HG02678 (cell line): ENCODE measurements around the gene DUSP22.
"Not testable (repeated sequence)": the region's sequence is repeated elsewhere in the genome, so short reads cannot be mapped to it uniquely, and the experiment has no call there.

Source experiments
- ATAC-seq: cut with Tn5 transposase; IDR thresholded peaks from one replicate; pipeline ENCODE4 v1.9.1; 2021; ENCODE audit warnings: mild to moderate bottlenecking, moderate library complexity; ENCODE audit not compliant: unreplicated experiment

Gene DUSP22

GRCh38 chr6:361411-362132 is 69.3 kb downstream of the DUSP22 start:
- no peak for ATAC-seq

GRCh38 chr6:362231-362923 is 70.1 kb downstream of the DUSP22 start:
- no peak for ATAC-seq

- ATAC-seq: no peak
Measured at GRCh38 chr6:362924-363249, 70.6 kb downstream of the DUSP22 start.

DNA sequence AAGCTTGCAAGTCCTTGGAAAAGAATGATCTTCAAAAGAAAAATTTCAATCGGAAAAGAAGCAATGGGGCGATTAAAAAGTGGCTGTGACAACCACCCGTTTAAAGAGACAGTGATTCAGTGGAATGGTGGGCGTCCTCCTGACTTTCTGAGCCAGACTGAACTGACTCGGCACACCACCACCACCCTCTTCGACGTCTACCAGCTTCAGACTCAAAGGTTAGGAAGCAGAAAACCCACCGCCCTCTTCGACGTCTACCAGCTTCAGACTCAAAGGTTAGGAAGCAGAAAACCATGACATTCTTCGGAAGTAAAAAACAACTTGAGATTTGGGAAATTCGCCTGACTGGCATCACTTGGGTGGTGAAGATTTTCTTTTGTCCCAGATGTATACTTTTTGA is 71.0 kb downstream of the DUSP22 start:
- no peak for ATAC-seq

DNA sequence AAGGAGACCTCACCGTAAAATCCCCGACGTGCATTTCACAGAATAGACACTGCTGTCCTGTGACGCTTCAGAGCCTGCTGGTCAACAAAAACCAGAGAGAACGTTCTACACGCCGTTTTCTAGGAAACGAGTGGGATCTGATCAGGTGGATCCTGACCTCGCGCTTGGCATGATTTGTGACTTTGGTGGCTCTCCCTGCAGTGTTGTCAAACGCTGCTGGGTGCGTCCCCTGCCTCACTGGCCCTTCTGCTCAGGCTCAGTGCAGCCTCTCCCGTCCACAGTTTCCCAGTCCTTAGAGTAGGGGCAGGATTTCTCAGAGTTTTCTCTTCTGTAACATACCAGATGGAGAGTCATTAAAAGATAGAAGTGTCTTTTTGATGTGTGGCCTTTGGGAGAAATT is 71.6 kb downstream of the DUSP22 start:
- no peak for ATAC-seq

DNA sequence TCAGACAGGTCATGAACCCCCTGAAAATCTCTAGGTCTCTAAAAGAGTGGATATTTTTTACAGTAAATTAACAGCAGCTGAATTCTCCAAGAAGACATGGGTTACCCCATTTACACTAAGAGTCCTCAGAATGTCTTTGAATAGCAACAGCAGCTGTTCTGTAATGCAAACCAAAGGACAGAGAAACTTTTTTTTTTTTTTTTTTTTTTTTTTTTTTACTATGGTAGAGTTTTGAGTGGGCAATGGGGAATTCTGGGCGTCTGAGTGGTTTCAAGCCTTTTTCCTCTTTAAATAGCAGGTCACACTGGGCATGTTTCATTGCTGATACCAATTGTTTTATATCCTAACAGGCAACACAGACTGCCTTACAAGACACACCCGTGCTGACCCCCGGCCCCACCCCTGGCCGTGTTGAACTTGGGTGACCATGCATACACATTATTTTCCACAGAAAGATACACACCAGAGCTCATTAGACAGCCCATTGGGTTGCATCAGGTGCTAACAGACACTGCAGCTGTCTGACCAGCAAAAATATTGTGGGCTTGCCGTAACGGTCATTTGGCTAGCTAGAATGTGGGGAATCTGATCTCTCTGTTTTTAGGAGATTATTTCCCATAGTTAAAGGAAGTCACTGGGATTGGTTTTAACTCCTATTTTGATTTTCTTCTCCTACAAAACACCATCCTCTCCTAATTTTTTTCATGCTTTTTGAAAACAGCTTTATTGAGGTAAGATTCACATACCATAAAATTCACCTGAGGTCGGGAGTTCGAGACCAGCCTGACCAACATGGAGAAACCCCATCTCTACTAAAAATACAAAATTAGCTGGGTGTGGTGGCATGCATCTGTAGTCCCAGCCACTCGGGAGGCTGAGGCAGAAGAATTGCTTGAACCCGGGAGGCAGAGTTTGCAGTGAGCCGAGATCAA is 72.6 kb downstream of the DUSP22 start:
- ATAC-seq: peak; percentile 73

DNA sequence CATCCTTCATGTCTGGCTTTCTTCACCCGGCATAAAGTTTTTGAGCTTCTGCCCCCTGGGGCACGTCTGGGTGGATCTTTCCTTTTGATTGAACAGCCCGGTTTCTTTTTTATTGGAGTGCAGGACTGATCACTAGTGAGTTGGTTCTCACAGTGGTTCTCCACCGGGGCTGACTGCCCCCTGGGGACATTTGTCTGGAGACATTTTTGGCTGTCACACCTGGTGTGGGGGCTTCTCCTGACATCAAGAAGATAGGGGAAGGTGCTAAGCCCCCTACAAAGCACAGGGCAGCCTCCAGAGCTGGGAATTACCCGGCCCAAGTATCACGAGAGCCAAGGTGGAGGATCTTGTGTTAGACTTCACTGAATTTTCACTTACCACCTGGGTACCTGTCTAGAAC is 73.5 kb downstream of the DUSP22 start:
- ATAC-seq: no peak

- no peak for ATAC-seq
Measured at GRCh38 chr6:366389-367297, 74.4 kb downstream of the DUSP22 start.

DNA sequence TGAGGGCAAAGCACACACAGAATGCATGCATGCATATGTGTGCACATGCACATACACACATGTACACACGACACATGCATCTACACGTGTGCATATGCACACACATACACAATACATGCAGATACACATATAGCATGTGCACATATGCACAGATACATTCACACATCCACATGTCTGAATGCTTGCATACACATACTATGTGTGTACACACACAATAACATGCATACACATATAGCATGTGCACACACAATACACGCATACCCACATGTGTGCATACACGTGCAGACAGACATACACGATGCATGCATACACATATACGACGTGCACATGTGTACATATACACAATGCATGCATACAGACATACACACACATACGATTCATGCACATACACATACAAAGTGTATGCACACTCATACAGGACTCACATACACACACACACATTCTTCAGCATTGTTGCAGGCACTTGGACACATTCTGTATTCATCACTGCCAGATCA is 75.1 kb downstream of the DUSP22 start:
- no peak for ATAC-seq

DNA sequence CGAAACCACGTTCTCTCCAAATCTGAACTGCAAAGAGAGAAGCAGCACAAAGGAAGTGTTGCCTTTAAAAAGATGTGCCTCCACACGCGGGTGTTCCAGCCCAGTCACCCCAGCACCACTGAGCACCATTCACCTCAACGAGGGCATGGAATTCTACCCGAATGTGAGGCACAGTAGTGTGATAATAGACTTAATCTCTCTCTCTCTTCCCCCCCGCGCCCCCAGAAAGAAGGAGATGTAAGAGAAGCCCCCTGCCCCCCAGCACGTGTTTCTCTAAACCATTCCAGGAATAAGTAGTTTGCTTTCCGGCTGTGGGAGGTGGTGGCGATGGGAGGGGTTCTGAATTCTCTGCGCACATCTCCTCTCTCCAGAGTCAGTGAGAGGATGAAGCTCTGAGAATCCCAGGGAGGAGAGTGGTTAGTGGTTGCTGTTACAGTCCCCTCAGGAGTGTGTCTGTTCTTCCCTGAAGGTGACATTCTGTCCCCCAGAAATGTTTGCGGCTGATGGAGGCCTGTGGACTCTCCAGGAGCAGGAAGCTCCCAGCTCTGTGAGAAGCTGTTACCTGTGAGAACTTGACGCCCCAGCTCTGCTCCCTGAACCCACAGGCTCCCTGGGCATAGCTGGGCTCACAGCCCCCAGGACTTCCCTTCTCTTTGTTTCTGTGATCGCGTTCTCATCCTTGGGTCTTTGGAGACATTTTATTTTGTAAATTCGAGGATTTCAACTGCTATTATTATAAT is 75.8 kb downstream of the DUSP22 start:
- ATAC-seq: no peak

- ATAC-seq: no peak
Measured at GRCh38 chr6:369559-370431, 77.5 kb downstream of the DUSP22 start.

DNA sequence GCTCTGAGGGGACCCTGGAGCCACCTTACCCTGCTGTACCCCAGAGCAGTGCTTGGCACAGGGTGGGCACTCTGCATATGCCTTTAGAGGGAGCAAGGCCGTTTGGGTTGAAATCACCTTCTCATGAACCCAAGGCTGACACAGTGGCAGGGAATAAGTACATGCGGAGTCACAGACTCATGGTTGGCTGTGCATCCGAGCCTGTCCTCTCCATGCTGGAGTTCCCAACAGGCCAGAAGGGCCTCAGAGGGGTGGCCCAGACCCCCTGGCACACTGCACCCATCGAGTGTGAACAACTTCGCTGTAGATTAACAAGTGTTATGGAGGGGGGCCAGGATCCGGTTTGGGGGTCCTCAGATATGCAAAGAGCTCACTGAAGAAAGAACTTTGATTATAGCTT is 78.3 kb downstream of the DUSP22 start:
- no peak for ATAC-seq

DNA sequence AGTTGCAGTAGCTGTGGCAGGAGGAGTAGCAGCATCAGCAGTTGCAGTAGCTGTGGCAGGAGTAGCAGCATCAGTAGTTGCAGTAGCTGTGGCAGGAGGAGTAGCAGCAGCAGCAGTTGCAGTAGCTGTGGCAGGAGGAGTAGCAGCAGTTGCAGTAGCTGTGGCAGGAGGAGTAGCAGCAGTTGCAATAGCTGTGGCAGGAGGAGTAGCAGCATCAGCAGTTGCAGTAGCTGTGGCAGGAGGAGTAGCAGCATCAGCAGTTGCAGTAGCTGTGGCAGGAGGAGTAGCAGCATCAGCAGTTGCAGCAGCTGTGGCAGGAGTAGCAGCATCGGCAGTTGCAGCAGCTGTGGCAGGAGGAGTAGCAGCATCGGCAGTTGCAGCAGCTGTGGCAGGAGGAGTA is 79.6 kb downstream of the DUSP22 start:
- ATAC-seq: not testable (repeated sequence)

DNA sequence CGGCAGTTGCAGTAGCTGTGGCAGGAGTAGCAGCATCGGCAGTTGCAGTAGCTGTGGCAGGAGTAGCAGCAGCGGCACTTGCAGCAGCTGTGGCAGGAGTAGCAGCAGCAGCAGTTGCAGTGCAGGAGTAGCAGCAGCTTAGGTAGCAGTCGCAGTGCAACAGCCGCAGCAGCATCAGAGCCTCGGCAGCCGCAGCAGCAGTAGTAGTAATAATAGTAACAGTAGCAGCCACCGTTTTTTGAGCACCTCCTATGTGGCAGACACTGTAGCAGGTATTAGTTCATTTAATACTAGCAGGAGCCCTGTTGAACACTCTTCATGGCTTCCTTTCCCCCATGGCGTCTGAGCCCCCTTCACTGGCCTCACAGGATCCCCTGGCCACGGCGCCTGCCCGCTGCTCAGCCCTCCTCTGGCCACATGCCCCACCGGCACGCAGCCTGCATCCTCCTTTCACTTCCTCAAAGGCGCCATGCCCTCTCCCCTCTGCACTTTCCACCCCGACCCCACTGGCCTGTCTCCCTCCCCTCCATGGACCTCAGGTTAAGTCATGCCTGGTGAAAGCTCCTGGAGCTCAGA is 80.1 kb downstream of the DUSP22 start:
- ATAC-seq: peak; percentile 65

DNA sequence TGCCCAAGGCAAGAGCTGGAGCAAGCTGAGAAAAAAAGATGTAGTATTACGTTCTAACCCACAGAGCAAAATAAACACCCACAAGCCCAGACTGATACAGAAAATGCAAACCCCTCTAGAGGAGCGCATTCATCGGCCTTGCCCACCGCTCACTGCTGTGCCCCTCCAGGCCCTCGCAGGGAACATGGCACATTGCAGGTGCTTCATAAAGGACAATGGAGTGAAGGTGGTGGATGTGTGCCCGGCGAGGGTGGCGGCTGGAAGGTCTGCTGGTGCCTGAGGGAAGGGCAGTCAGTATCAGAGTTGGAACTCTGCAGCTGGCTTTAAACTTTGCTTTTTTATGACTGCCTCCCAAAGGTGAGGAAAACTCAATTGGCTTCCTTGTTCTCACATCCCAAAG is 80.7 kb downstream of the DUSP22 start:
- no peak for ATAC-seq

DNA sequence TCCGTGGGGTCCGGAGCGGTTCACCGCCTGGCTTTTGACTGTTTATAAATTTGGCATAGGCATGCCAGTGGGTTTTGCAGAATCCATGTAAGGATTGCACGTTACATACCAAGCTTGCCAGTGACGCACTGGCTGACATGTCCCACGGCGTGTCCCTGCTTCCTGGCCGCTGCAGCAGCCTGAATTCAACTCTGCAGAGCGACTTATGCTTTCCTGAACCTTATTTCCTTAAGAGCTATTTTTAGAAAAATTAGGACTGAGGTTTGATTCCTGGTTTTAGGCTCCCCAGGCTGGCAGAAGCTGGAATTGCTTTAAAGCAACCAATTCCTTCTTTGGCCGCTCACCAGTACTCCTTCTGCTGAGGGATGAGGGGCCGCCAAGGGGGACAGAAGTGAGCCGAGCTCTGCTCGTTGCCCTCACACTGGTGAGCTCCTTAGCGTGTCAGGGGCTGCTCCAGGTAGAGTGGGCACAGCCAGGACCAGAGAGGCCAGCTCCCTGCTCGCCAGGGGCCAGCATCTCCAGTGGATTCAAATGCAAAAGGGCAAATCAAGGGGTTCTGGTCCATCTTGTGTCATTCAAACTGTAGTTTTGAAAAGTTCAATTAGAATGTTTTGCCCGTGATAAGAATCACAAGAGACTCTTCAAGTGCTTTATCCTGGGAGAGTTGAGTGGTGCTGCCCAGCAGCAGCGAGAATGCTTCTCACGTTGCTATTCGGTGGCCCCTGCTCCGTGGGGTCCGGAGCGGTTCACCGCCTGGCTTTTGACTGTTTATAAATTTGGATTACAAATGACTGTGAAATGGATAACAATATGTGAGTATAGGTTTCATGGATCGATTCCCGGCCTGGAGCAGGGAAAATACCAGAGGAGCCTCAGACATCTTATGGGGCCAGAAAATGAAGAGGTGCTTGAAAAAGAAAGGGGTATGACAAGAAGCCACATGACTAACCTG is 81.8 kb downstream of the DUSP22 start:
- no peak for ATAC-seq

GRCh38 chr6:374956-375355 is 82.7 kb downstream of the DUSP22 start:
- no peak for ATAC-seq
